ENCODE data around the gene GLI3. TPM values are rescaled to one million over a fixed set of nuclear protein-coding genes. Genes with fewer than 3 reads are reported as not detected.
A peak's percentile ranks its signal among the peaks of the same experiment; 100 is the strongest.

GLI3 gene
- polyA plus RNA-seq, 1 of the 3 experiments (the other 2 are of a cell fraction): 0.08 TPM

- Histone ChIP-seq H3K79me2 (ENCODE audit: insufficient read depth) (no peaks in the 10 kb centered on the region), H3K36me3 (replicated peaks in 1 of 2; ENCODE audit: control insufficient read depth in 1 of 2, insufficient read depth in 2 of 2, low read length in 1 of 2) (no peaks in the 10 kb centered on the region), H3K4me3 (ENCODE audit: low read depth in 2 of 2, low read length in 1 of 2) (no peak overlapping the region), H4K20me1 (ENCODE audit: insufficient read depth) (no peaks in the 10 kb centered on the region), H3K27me3 (ENCODE audit: insufficient read depth) (peaks cover 42% of the 10 kb centered on the region), H3K4me1 (ENCODE audit: control insufficient read depth in 1 of 2, insufficient read depth in 2 of 2, low read depth in 1 of 2, low read length in 1 of 2) (no peaks in the 10 kb centered on the region), H3K9ac (no peak overlapping the region), H2AFZ (ENCODE audit: low read depth) (no peak overlapping the region), H3K9me3 (0 out of 2 replicates have a peak, but pooled peaks cover 2% of the 10 kb centered on the region), H3K27ac (ENCODE audit: low read depth in 2 of 2, low read length in 1 of 2) (no peak overlapping the region), H3K4me2 (no peak overlapping the region), H3K9me2 (0 out of 2 replicates have a peak, but pooled peaks cover 3% of the 10 kb centered on the region), H3F3A (replicated peaks; ENCODE audit: insufficient read depth) (no peaks in the 10 kb centered on the region)
- 7% methylated on average over 7 of the region's 8 CpGs for WGBS (ENCODE audit: low lambda C conversion rate)
- ChIA-PET CTCF (no interaction called here), POLR2A (no interaction called here)
- DNase-seq: no peak
- TF ChIP-seq NRF1 (IDR thresholded peaks at IDR 0.05; ENCODE audit: low read depth, low read length) (no peak), TCF12 (IDR thresholded peaks at IDR 0.05) (no peak), MEF2A (IDR thresholded peaks at IDR 0.05; ENCODE audit: borderline replicate concordance, low read depth) (no peak), RAD21 (IDR thresholded peaks at IDR 0.05; ENCODE audit: low read length) (no peak)
- TF ChIP-seq, protein P1, sequence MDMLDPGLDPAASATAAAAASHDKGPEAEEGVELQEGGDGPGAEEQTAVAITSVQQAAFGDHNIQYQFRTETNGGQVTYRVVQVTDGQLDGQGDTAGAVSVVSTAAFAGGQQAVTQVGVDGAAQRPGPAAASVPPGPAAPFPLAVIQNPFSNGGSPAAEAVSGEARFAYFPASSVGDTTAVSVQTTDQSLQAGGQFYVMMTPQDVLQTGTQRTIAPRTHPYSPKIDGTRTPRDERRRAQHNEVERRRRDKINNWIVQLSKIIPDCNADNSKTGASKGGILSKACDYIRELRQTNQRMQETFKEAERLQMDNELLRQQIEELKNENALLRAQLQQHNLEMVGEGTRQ (IDR thresholded peaks at IDR 0.05; ENCODE audit: borderline replicate concordance, low read depth, low read length): no peak
- TF ChIP-seq, protein P2, sequence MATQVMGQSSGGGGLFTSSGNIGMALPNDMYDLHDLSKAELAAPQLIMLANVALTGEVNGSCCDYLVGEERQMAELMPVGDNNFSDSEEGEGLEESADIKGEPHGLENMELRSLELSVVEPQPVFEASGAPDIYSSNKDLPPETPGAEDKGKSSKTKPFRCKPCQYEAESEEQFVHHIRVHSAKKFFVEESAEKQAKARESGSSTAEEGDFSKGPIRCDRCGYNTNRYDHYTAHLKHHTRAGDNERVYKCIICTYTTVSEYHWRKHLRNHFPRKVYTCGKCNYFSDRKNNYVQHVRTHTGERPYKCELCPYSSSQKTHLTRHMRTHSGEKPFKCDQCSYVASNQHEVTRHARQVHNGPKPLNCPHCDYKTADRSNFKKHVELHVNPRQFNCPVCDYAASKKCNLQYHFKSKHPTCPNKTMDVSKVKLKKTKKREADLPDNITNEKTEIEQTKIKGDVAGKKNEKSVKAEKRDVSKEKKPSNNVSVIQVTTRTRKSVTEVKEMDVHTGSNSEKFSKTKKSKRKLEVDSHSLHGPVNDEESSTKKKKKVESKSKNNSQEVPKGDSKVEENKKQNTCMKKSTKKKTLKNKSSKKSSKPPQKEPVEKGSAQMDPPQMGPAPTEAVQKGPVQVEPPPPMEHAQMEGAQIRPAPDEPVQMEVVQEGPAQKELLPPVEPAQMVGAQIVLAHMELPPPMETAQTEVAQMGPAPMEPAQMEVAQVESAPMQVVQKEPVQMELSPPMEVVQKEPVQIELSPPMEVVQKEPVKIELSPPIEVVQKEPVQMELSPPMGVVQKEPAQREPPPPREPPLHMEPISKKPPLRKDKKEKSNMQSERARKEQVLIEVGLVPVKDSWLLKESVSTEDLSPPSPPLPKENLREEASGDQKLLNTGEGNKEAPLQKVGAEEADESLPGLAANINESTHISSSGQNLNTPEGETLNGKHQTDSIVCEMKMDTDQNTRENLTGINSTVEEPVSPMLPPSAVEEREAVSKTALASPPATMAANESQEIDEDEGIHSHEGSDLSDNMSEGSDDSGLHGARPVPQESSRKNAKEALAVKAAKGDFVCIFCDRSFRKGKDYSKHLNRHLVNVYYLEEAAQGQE (IDR thresholded peaks at IDR 0.05; ENCODE audit: low read depth, low read length): no peak
- TF ChIP-seq, protein P3, sequence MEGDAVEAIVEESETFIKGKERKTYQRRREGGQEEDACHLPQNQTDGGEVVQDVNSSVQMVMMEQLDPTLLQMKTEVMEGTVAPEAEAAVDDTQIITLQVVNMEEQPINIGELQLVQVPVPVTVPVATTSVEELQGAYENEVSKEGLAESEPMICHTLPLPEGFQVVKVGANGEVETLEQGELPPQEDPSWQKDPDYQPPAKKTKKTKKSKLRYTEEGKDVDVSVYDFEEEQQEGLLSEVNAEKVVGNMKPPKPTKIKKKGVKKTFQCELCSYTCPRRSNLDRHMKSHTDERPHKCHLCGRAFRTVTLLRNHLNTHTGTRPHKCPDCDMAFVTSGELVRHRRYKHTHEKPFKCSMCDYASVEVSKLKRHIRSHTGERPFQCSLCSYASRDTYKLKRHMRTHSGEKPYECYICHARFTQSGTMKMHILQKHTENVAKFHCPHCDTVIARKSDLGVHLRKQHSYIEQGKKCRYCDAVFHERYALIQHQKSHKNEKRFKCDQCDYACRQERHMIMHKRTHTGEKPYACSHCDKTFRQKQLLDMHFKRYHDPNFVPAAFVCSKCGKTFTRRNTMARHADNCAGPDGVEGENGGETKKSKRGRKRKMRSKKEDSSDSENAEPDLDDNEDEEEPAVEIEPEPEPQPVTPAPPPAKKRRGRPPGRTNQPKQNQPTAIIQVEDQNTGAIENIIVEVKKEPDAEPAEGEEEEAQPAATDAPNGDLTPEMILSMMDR (IDR thresholded peaks at IDR 0.05): no peak
These were observed 111.7 kb downstream of the GLI3 start for GRCh38 chr7:42125321-42125720.

DNA sequence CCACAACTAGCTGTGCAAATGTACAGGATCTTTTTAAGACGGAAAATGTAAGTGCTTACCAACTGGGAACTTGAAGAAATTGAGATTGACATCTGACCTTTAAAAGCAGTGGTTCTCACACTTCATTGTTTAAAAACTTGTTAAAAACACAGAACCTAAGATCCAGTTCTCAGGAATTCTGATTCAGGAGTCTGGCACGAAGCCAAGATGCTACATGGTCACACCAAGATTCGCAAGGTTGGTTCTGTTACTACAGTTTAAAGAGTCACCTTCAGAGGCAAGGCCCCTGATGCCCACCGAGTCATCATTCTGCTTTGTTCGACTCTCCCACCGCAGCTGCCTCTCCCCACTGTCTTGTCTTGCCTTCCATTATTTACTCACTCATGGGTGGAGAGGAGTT lies 113.3 kb downstream of the GLI3 start:
- Histone ChIP-seq H3K79me2 (ENCODE audit: insufficient read depth) (no peaks in the 10 kb centered on the region), H3F3A (replicated peaks; ENCODE audit: insufficient read depth) (no peaks in the 10 kb centered on the region), H4K20me1 (ENCODE audit: insufficient read depth) (no peaks in the 10 kb centered on the region), H3K27ac (ENCODE audit: low read depth in 2 of 2, low read length in 1 of 2) (no peak overlapping the region), H3K4me3 (ENCODE audit: low read depth in 2 of 2, low read length in 1 of 2) (no peak overlapping the region), H3K9me3 (no peaks in the 10 kb centered on the region), H3K9ac (no peak overlapping the region), H3K36me3 (replicated peaks in 1 of 2; ENCODE audit: control insufficient read depth in 1 of 2, insufficient read depth in 2 of 2, low read length in 1 of 2) (no peaks in the 10 kb centered on the region), H3K4me2 (no peak overlapping the region), H3K9me2 (0 out of 2 replicates have a peak, but pooled peaks cover 3% of the 10 kb centered on the region), H3K27me3 (ENCODE audit: insufficient read depth) (peaks cover 58% of the 10 kb centered on the region), H2AFZ (ENCODE audit: low read depth) (no peak overlapping the region), H3K4me1 (ENCODE audit: control insufficient read depth in 1 of 2, insufficient read depth in 2 of 2, low read depth in 1 of 2, low read length in 1 of 2) (no peaks in the 10 kb centered on the region)
- ChIA-PET POLR2A (no interaction called here), CTCF (no interaction called here)
- no peak for TF ChIP-seq RCOR1 (IDR thresholded peaks at IDR 0.05; ENCODE audit: low read length)
- 0 out of 2 replicates have a peak, but pooled peaks have one; percentile 23 for TF ChIP-seq NFIC (IDR thresholded peaks at IDR 0.05; ENCODE audit: borderline replicate concordance)
- no peak for DNase-seq
- 11% methylated on average over 6 of the region's 6 CpGs for WGBS (ENCODE audit: low lambda C conversion rate)

Data from SK-N-SH (cell line).